CD4-positive, alpha-beta T cell (primary cell): Measurements from ENCODE around the gene MYO5A. TPM values are rescaled to one million over a fixed set of nuclear protein-coding genes. Genes with fewer than 3 reads are reported as not detected.

Experiments used
- ATAC-seq: fragments of 200-7000 bp; cut with Tn5 transposase; one replicate; pipeline ENCODE4 v1.10.0; 2022; ENCODE audit warnings: mild to moderate bottlenecking; ENCODE audit not compliant: poor library complexity
- CTCF ChIA-PET: fragments of 350-600 bp; sonication (Branson Sonifier 250); formaldehyde crosslinking; loops from one replicate; lab custom pipeline; 2021; ENCODE audit warnings: antibody characterized with exemption, inconsistent platforms; lab: Charles Lee
- POLR2A ChIA-PET: fragments of 350-600 bp; sonication (Branson Sonifier 250); formaldehyde crosslinking; loops from one replicate; lab custom pipeline; 2021; ENCODE audit warnings: antibody characterized with exemption, inconsistent platforms; lab: Charles Lee
- DNase-seq, 14 experiments: peaks; one replicate each; pipeline ENCODE4 v3.0.0-alpha.2; 2013 to 2020; ENCODE audit warnings: mixed read lengths in 2 of 14
- H3K27ac ChIP-seq, 2 donors: one replicate each; pipeline versions ENCODE4 v1.5.1 to v1.7.0; 2013; ENCODE audit warnings: low read length in 2 of 2, low read depth in 1 of 2, mild to moderate bottlenecking in 1 of 2
- H3K27me3 ChIP-seq, 2 experiments: 1 replicate in 1 of 2; 2 replicates in 1 of 2; pipeline versions ENCODE4 v1.6.1 to v1.7.0; 2013; ENCODE audit warnings: low read length in 2 of 2, control low read depth in 1 of 2, mild to moderate bottlenecking in 1 of 2, moderate library complexity in 1 of 2; ENCODE audit not compliant: insufficient read depth in 2 of 2, control insufficient read depth in 1 of 2
- H3K36me3 ChIP-seq: one replicate; pipeline ENCODE4 v1.6.1; 2013; ENCODE audit warnings: low read length, control low read depth; ENCODE audit not compliant: insufficient read depth
- H3K4me1 ChIP-seq: one replicate; pipeline ENCODE4 v1.6.1; 2013; ENCODE audit warnings: low read length, control low read depth; ENCODE audit not compliant: insufficient read depth
- H3K4me3 ChIP-seq: one replicate; pipeline ENCODE4 v1.5.1; 2013; ENCODE audit warnings: mild to moderate bottlenecking, low read length, moderate library complexity
- H3K9me3 ChIP-seq, 2 experiments: 1 replicate in 1 of 2; 2 replicates in 1 of 2; pipeline versions ENCODE4 v1.6.1 to v1.7.0; 2013; ENCODE audit warnings: low read length in 2 of 2, mild to moderate bottlenecking in 2 of 2, control low read depth in 1 of 2, moderate library complexity in 1 of 2; ENCODE audit not compliant: control insufficient read depth in 1 of 2, insufficient read depth in 1 of 2
- H3K27ac Mint-ChIP-seq: one replicate; pipeline ENCODE4 v1.8.0; 2020; ENCODE audit warnings: mixed read lengths
- H3K27me3 Mint-ChIP-seq: one replicate; pipeline ENCODE4 v1.8.0; 2021; ENCODE audit warnings: mixed read lengths
- H3K36me3 Mint-ChIP-seq: one replicate; pipeline ENCODE4 v1.8.0; 2021; ENCODE audit warnings: low read depth, mixed read lengths
- H3K4me1 Mint-ChIP-seq: one replicate; pipeline ENCODE4 v1.8.0; 2021; ENCODE audit warnings: low read depth, mixed read lengths
- H3K4me3 Mint-ChIP-seq: one replicate; pipeline ENCODE4 v1.8.0; 2020; ENCODE audit warnings: mild to moderate bottlenecking, mixed read lengths
- H3K9me3 Mint-ChIP-seq: one replicate; pipeline ENCODE4 v1.8.0; 2020; ENCODE audit warnings: mixed read lengths
- CTCF ChIP-seq: fragments of 200-600 bp; IDR thresholded peaks from one replicate; pipeline ENCODE4 v1.8.0; 2022; ENCODE audit warnings: antibody characterized with exemption, mild to moderate bottlenecking
- intact Hi-C, 2 experiments: fragments of 100-400 bp; cut with DNase I in 1 of 2; cut with micrococcal nuclease in 1 of 2; formaldehyde crosslinking; loops; one replicate each; pipeline versions ENCODE4 v1.15.1 to v1.9.0; 2023 to 2025; cut with DNase I, micrococcal nuclease
- total RNA-seq, 174 experiments: library from RNA in 2 of 174; stranded (reverse) in 2 of 174; gene quantifications; one replicate each; pipeline ENCODE4 v1.2.3 and lab custom pipeline; 2021 to 2026

The MYO5A gene
- total RNA-seq, 2 experiments from 2014 or later: 25.5 TPM

GRCh38 chr15:52499506-52499905, 29.2 kb downstream of the MYO5A start:
- no peak for TF ChIP-seq CTCF
- no peaks in the 10 kb centered on the region for H3K36me3 ChIP-seq
- H3K4me3 Mint-ChIP-seq: no peak overlapping the region
- no peak for ATAC-seq
- ChIA-PET CTCF (no interaction called here), POLR2A (interaction anchor here (1.2 kb wide), 1 partner anchor 29 kb away, joined by 5 read pairs; the partner anchor contains the start of gene MYO5A)
- no peaks in the 10 kb centered on the region for H3K27me3 Mint-ChIP-seq
- peaks cover 40% of the 10 kb centered on the region for H3K4me1 Mint-ChIP-seq
- peaks cover 14% of the 10 kb centered on the region for H3K4me1 ChIP-seq
- H3K9me3 Mint-ChIP-seq: no peaks in the 10 kb centered on the region
- intact Hi-C loops: no loop called here
- H3K9me3 ChIP-seq: no peaks in the 10 kb centered on the region
- H3K4me3 ChIP-seq: no peak overlapping the region
- no peak overlapping the region for H3K27ac ChIP-seq
- H3K27ac Mint-ChIP-seq: no peak overlapping the region
- no peaks in the 10 kb centered on the region for H3K36me3 Mint-ChIP-seq
- DNase-seq: no peak
- H3K27me3 ChIP-seq: no peaks in the 10 kb centered on the region

GRCh38 chr15:52498706-52499105, 30.0 kb downstream of the MYO5A start:
- DNase-seq (no peak), ATAC-seq (no peak)
- Histone ChIP-seq H3K36me3 (no peaks in the 10 kb centered on the region), H3K27ac (no peak overlapping the region), H3K4me1 (peaks cover 7% of the 10 kb centered on the region), H3K4me3 (no peak overlapping the region), H3K9me3 (no peaks in the 10 kb centered on the region), H3K27me3 (no peaks in the 10 kb centered on the region)
- intact Hi-C loops: no loop called here
- Mint-ChIP-seq H3K9me3 (no peaks in the 10 kb centered on the region), H3K4me1 (peaks cover 37% of the 10 kb centered on the region), H3K36me3 (no peaks in the 10 kb centered on the region), H3K4me3 (no peak overlapping the region), H3K27ac (no peak overlapping the region), H3K27me3 (no peaks in the 10 kb centered on the region)
- no peak for TF ChIP-seq CTCF
- ChIA-PET CTCF (interaction anchor here (1.1 kb wide), 1 partner anchor 19 kb away, joined by 3 read pairs; no protein-coding TSS in a partner anchor), POLR2A (interaction anchor here (1.2 kb wide), 1 partner anchor 29 kb away, joined by 5 read pairs; the partner anchor contains the start of gene MYO5A)

- no peak overlapping the region for H3K27ac ChIP-seq
- no peaks in the 10 kb centered on the region for H3K36me3 ChIP-seq
- CTCF ChIA-PET: interaction anchor here (3.0 kb wide), 1 partner anchor 12 kb away, joined by 10 read pairs; no protein-coding TSS in a partner anchor
- TF ChIP-seq CTCF: no peak
- Mint-ChIP-seq H3K27me3 (no peaks in the 10 kb centered on the region), H3K27ac (no peak overlapping the region), H3K4me3 (no peak overlapping the region), H3K36me3 (no peaks in the 10 kb centered on the region), H3K4me1 (peaks cover 37% of the 10 kb centered on the region), H3K9me3 (no peaks in the 10 kb centered on the region)
- no peak overlapping the region for H3K4me3 ChIP-seq
- no peaks in the 10 kb centered on the region for H3K9me3 ChIP-seq
- H3K4me1 ChIP-seq: peaks cover 7% of the 10 kb centered on the region
- ATAC-seq (no peak), DNase-seq (peak in 2 of 14 experiments; percentile 28 to 37)
- intact Hi-C loops: no loop called here
- POLR2A ChIA-PET: no interaction called here
- no peaks in the 10 kb centered on the region for H3K27me3 ChIP-seq
Measured at GRCh38 chr15:52496776-52497470, 31.8 kb downstream of the MYO5A start.
